GM21447 (cell line): ENCODE data around the gene GPR173.
A peak's percentile ranks its signal among the peaks of the same experiment; 100 is the strongest.

ENCODE experiments used
- ATAC-seq: cut with Tn5 transposase; IDR thresholded peaks from one replicate; pipeline ENCODE4 v1.9.1; 2021; ENCODE audit not compliant: unreplicated experiment

GPR173 gene

DNA sequence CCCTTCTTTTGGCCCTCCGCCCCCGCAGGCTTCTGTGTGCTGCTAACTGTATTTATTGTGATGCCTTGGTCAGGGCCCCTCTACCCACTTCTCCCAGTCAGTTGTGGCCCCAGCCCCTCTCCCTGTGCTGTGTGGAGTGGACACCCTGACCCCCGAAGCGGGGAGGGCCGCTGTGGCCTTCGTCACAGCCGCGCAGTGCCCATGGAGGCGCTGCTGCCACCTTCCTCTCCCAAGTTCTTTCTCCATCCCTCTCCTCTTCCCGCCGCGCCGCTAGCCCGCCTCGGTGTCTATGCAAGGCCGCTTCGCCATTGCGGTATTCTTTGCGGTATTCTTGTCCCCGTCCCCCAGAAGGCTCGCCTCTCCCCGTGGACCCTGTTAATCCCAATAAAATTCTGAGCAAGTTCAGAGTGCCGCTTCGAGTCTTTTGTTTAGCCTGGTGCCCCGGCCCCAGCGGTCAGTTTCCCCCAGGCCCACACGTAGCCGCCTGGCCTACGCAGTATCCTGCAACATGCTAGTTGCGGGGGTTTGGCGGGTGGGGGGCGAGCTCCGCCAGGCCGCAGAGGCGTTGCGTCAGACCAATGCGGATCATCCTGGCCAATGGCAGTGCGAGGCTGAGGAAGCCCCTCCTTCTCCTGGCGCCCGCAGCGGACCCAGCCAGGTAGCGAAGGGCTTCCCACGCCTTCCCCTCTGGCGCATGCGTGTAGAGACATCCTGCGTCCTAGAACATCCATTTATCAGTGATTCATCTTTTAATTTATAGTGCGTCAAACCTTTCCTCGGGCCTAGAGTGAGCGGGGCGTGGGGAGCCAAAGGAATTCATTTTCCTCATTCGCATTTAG lies 39.8 kb downstream of the GPR173 start:
- peak; percentile 52 for ATAC-seq

DNA sequence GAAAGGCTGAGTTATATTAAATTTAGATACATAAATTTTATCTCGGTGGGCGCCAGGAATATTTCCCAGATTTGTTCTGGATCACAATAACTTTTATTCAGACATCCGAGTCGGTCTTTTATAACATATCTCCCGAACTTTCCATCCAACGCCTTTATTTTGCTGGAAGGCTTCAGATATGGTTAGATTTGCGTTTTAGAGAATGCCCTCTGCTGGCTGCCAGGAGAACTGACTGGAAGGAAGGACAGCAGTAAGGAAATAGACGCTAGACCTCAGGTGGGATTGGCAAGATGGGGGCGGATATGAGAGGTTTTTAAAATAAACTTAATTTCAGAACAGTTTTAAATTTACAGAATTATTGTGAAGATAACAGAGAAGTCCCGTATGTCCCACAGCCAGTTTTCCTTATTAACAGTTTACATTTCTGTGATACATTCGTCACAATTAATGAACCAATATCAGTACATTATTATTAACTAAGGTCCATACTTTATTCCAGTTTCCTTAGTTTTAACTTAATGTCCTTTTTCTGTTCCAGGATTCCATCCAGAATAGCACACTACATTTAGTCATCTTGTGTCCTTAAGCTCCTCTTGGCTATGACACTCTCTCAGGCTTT lies 40.7 kb downstream of the GPR173 start:
- no peak for ATAC-seq

DNA sequence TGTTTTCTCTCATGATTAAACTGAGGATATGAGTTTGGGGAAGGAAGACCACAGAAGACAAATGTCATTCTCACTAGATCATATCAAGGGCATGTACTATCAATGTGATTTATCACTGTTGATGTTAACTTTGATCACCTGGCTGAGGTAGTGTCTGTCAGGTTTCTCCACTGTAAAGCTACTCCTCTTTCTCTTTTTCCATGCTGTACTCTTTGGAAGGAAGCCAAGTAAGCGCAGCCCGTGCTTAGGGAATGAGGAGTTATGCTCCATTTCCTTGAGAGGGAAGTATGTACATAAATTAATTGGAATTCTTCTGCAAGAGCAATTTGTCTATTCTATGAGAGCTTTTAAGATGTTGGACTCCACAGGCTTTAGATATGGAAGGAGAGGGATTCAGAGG lies 41.3 kb downstream of the GPR173 start:
- no peak for ATAC-seq

DNA sequence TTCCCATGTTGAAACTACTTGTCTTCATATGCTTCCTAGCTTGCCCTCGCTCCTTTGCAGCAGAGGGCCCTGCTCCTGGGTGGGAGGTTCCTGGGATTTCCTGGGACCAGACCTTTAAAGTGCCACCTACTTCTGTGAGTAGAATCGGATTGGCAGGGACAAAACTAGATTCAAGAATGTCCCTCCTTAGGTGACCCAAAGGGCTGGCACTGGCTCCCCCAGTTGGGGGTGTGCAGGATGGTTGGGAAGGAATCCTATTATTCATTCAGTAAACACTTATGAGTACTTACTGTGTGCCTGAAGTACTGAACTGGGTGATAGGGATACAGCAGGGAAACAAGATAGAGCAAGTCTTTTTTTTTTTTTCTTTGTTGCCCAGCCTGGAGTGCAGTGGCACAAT lies 42.8 kb downstream of the GPR173 start:
- ATAC-seq, result no peak

DNA sequence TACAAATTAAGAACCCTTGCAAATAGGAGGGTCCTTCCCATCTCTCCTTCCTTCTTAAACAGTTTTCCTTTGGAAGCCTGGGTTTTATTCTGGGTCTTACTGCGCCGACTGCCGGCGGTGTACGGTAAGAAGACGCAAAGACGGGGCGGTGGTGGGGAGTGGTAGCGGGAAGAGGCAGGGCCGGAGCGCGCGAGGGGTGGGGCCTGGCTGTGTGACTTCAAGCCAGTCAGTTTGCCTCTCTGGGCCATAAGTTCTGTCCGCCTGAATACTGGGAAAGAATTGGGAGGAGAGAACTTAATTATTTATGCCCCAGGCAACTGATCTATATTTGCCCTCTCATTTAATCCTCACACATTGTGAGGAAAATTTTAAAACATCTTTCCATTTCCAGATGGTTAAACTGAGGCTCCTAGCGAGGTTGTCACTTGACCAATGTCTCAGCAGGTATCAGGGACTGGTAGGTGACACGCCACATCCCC lies 44.6 kb downstream of the GPR173 start:
- no peak for ATAC-seq

DNA sequence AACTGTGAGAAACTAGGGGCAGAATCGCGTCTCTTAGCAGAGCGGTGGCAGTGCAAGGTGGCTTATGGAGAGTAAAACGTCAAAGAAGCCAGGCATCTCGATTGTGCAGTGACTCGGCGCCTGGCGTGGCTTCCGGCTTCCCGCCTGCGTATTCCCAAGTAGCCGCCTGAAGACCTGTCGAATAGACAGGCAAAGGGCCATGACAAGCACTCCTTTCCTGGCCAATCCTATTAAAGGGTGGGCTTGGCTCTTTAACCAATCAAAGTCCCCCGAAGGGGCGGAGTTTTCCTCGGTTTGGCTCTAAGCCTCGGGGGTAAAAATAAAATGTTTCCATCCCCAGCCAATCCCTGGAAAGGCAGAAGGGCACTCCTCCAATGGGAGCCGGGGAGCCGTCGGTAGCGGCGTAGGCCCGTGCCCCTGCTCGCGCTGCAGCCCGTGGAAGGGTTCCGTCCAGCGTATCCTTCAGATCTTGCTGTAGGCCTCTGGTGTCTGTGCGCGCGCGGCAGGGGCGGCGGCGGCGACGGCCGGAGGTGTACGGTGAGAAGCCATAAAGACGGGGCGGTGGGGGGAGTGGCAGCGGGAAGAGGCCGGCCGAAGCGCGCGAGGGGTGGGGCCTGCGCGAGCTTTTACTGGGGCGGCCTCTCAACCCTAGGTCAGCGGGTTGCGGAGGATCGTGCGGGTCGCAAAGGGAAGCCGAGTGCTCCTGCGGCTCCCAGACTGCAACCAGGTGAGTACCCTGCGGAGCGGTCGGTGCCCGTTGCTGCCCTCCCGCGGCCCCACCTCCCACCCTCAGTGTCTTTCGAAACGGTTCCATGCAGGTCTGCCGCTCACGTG lies 45.4 kb downstream of the GPR173 start, which contains the start of gene KANTR:
TSS of gene KANTR (plus strand) at position 395 of the 834 bp plus-strand sequence. CDS start 30,131 bp downstream, outside the sequence.
- peak; percentile 78 for ATAC-seq

DNA sequence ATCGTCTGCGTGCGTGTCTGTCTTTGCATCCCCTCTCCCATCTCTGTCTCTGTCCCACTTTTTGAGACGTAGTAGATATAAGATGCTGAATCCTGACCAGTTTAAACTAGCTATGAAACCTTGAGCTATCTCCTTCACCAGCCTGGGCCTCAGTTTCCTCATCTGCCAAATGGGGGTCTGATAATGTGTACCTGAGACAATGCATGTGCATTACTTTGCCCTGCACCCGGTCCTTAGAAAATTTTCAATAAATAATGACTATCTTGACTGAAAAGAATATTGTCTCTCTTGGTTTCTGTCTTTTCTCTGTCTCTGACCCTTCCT lies 46.0 kb downstream of the GPR173 start:
- ATAC-seq, result no peak

DNA sequence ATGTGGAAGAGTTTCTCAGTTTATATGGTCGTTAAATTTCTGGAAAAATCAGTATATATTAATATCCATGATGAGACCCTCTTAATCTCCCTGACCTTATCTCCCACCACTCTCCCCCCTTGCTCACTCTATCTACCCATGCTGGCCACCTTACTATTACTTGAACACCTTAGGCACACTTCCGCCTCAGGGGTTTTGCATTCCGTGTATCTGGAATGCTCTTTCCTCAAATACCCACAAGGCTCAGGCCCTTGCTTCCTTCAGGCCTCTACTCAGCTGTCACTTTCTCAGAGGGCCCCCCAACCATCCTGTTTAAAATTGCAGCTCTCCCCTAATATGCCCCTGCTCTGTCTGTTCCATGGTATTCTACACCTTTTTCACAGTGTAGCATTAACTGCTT lies 47.2 kb downstream of the GPR173 start:
- ATAC-seq, result no peak

DNA sequence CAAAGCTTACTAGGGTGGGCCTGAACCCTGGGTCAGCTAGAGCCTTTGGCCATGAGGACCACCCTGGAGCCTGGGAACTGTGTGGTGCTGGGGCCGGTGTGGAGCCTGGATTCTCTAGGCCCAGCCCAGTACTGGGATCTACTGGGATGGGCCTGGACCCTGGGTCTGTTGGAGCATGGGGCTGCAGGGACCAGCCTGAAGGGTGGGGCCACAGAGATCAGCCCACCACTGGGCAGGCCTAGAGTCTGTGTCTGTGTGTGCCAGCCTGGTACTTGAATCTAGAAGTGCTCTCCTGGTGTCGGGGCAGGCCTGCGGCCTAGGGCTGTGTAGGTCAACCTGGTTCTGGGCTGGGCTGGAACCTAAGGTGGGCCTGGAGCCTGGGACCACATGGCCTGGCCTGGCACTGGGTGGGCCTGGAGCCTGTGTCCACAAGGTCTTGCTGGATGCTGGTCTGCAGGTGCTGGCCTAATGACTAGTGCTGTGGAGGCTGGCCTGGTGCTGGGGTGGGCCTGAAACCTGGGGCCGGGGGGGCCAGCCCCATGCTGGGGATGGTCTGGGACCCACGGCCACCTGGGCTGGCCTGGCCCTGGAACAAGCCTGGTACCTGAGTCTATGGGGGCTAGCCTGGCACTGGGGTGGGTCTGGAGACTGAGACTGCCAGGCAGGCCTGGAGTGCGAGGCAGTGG lies 66.4 kb downstream of the GPR173 start:
- no peak for ATAC-seq

DNA sequence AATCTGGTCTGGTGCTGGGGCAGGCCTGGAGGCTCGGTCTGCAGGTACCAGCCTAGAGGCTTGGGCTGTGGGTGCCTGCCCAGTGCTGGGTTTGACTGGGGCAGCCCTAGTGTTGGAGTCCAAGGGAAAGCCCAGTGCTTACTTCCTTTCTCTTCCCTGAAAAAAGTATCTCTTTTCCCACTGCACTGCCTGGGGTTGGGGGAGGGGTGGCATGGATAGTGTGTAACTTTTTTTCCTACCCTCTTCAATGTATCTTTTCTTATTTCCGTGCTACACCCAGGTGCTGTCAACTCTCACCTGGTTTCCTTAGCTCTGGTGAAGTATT lies 66.9 kb downstream of the GPR173 start:
- ATAC-seq, result no peak

DNA sequence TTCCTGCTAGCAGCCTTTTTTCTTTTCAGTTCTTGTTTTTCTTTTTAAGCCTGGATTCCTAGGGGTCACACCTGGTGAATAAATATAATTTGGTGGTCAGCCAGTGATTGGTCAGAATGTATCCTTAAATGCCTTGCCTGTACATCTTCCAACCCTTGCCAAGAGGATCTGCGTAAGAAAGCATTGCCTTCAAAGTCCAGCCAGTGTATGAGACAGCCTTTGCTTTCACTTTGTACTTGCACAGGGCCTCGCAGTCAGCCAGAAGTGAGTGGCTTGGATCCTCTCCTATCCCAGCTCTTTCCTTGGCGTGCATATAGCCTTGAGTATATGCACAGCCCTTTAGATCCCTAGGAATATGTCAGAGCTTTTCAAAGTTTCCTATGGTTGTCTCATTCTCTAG lies 67.5 kb downstream of the GPR173 start:
- no peak for ATAC-seq

DNA sequence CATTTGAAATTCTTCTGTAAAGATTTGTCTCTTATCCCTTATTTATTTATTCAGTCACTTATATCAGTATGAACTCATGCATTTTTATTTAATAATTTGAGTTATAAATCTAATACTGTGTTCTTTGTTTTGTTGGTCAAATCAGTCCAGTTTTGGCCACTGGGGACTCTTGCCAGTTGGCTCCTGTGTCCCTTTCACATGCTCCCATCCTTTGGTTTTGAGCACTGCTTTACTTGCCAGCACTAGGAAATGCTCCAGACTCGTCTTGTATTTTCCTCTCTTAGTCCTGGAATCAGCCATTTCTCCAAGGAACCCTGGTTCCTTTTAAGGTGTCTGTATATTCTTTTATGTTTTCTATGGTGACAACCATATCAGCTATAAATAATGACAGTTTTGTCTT lies 73.4 kb downstream of the GPR173 start:
- no peak for ATAC-seq

DNA sequence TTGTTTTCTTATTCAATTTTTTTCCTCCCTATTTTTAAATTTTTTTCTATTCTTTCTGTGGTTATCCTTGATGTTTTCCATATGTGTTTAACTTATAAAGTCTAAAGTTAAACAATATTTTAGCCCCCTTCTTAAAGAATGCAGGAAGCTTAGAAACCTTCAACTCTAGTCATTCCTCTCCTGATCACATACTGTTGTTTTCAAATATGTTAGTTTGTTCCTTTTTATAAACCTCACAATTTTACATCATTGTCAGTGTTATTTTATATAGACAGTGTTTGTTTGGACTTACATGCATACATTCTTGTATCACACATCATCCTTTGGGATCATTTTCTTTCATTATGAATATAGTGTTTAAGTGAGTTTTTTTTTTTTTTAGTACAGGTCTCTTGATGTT lies 76.9 kb downstream of the GPR173 start:
- no peak for ATAC-seq

DNA sequence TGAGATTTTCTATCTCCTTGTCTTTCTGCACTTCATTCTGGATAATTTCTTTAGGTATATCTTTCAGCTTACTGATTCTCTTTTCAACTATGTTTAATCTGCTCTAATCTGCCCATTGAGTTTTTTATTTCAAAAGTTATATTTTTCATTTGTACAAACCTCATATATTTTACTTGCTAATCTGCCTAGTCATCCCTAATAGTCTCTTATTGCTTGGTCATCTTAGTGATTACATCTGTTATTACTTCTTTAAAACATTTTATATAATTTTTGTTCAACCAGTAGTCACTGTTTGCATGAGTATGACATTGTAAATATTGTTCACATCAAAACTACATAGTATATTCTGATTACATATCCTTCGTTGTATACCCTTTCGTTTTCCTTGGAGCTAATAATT lies 77.8 kb downstream of the GPR173 start:
- ATAC-seq, result no peak

DNA sequence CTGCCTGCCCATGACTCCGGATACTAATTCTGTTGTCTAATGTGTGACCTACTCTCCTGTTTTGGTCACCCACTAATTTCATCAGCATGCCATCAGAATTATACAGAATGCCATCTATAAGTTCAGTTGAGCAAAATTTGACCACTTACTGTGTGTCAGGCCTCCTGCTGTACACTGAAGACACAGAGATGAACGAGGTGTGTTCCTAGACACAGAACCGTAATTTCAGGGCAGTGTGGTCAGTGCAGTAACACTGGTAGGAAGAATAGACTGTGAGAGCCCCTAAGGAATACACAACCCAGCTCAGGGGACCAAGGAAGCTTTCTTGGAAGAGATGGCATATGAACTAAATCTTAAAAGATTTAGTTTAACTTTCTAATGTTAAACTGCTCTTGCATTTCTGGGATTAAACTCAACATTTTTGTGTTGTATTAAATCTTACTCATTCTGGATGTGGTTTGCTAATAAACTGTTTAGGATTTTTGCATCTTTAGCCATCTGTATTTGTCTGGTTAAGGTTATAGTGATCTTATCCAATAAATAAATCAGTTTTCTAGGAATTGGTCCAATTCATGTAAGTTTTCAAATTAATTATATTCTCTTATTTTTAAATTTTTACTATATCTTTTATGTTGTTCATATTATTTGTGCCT lies 79.6 kb downstream of the GPR173 start:
- no peak for ATAC-seq
